ENCODE results near the gene CDCA4.
"Not testable (repeated sequence)": the region's sequence is repeated elsewhere in the genome, so short reads cannot be mapped to it uniquely, and the experiment has no call there.

DNA sequence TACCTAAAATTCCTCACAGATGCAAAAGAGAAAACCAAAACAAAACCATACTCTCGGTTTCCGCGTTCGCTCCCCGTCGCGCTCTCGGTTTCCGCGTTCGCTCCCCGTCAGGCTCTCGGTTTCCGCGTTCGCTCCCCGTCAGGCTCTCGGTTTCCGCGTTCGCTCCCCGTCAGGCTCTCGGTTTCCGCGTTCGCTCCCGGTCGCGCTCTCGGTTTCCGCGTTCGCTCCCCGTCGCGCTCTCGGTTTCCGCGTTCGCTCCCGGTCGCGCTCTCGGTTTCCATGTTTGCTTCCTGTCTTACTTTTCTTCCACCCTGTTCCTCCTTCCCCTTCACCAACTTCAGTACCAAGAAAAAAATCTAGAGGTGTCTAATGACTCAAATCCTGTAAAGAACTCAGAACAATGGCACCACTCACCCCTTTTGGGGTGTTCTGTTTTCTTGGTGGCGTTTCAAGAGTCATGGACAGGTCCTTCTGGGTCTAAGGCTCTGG, 12.6 kb upstream of the CDCA4 start:
- TF ChIP-seq, protein P1, sequence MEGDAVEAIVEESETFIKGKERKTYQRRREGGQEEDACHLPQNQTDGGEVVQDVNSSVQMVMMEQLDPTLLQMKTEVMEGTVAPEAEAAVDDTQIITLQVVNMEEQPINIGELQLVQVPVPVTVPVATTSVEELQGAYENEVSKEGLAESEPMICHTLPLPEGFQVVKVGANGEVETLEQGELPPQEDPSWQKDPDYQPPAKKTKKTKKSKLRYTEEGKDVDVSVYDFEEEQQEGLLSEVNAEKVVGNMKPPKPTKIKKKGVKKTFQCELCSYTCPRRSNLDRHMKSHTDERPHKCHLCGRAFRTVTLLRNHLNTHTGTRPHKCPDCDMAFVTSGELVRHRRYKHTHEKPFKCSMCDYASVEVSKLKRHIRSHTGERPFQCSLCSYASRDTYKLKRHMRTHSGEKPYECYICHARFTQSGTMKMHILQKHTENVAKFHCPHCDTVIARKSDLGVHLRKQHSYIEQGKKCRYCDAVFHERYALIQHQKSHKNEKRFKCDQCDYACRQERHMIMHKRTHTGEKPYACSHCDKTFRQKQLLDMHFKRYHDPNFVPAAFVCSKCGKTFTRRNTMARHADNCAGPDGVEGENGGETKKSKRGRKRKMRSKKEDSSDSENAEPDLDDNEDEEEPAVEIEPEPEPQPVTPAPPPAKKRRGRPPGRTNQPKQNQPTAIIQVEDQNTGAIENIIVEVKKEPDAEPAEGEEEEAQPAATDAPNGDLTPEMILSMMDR (IDR thresholded peaks at IDR 0.05; ENCODE audit: borderline replicate concordance, extremely low read depth, low read length, poor library complexity, severe bottlenecking): not testable (repeated sequence)
- TF ChIP-seq EZH2 (IDR thresholded peaks at IDR 0.05; ENCODE audit: borderline replicate concordance, low read depth, low read length, severe bottlenecking): not testable (repeated sequence)
